SH-SY5Y (cell line): Measurements from ENCODE around the gene REEP5.

Experiments used
- GATA2 ChIP-seq: IDR thresholded peaks from 2 replicates; pipeline ENCODE4 v1.6.1; 2011; ENCODE audit warnings: mild to moderate bottlenecking, low read depth, low read length
- GATA3 ChIP-seq: IDR thresholded peaks from 2 replicates; pipeline ENCODE4 v1.6.1; 2011; ENCODE audit warnings: low read depth, mild to moderate bottlenecking, low read length, moderate library complexity

REEP5 gene

GRCh38 chr5:112938286-112938685, 16.3 kb upstream of the REEP5 start:
- TF ChIP-seq GATA3 (no peak), GATA2 (no peak)

GRCh38 chr5:112935675-112936074, 13.6 kb upstream of the REEP5 start:
- TF ChIP-seq GATA3 (no peak), GATA2 (no peak)

GRCh38 chr5:112934366-112934663, 12.3 kb upstream of the REEP5 start:
- TF ChIP-seq GATA3 (no peak), GATA2 (no peak)

- TF ChIP-seq GATA3 (no peak), GATA2 (no peak)
These were observed 11.8 kb upstream of the REEP5 start for GRCh38 chr5:112933651-112934365.

GRCh38 chr5:112933105-112933504, 11.1 kb upstream of the REEP5 start:
- TF ChIP-seq GATA2 = no peak
- TF ChIP-seq GATA3 = no peak

- no peak for TF ChIP-seq GATA3
- no peak for TF ChIP-seq GATA2
These were observed 9.4 kb upstream of the REEP5 start for GRCh38 chr5:112931473-112931872.

- TF ChIP-seq GATA2 = no peak
- TF ChIP-seq GATA3 = no peak
These were observed 8.0 kb upstream of the REEP5 start for GRCh38 chr5:112930082-112930344.

- TF ChIP-seq GATA3 = no peak
- TF ChIP-seq GATA2 = no peak
These were observed 7.5 kb upstream of the REEP5 start for GRCh38 chr5:112929336-112930081.

GRCh38 chr5:112923988-112924387, 2.0 kb upstream of the REEP5 start:
- TF ChIP-seq GATA2 (no peak), GATA3 (no peak)

GRCh38 chr5:112923148-112923917, 1.3 kb upstream of the REEP5 start:
- TF ChIP-seq GATA3 (no peak), GATA2 (no peak)

GRCh38 chr5:112921026-112921832, 798 bp downstream of the REEP5 start:
- no peak for TF ChIP-seq GATA3
- no peak for TF ChIP-seq GATA2

GRCh38 chr5:112919972-112920371, 2.1 kb downstream of the REEP5 start:
- TF ChIP-seq GATA3 (no peak), GATA2 (no peak)

- no peak for TF ChIP-seq GATA2
- TF ChIP-seq GATA3 = no peak
These were observed 3.3 kb downstream of the REEP5 start for GRCh38 chr5:112918679-112919078.

- TF ChIP-seq GATA2 = no peak
These were observed 3.9 kb downstream of the REEP5 start for GRCh38 chr5:112918136-112918535.
